Activated naive CD8-positive, alpha-beta T cell treated with anti-CD3 and anti-CD28 coated beads, Interleukin-2, amount 50 U/mL, for 16 hours (primary cell): ENCODE data around the gene VSTM4.

Experiments
- DNase-seq: peaks from one replicate; pipeline ENCODE4 v3.0.0-alpha.2; 2020; ENCODE audit warnings: low read depth, low spot score

VSTM4 gene

DNA sequence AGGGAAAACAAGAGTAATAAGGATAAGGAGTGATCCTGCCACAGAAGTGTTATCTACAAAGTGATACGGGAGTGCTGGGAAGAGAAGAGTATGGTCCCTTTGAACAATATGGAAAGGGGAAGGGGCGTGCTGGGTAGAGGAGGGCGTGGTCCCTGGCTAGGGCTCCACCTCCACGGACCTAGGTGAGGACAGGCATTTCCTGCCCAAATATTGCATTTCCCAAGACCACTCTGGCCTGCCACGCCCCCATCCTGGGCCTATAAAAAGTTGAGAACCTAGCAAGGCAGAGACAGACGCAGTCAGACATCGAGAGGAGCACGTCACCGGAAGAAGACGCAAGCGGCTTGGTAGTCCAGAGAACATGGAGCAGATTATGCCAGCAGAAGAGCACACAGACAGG is 22.8 kb downstream of the VSTM4 start:
- no peak for DNase-seq

DNA sequence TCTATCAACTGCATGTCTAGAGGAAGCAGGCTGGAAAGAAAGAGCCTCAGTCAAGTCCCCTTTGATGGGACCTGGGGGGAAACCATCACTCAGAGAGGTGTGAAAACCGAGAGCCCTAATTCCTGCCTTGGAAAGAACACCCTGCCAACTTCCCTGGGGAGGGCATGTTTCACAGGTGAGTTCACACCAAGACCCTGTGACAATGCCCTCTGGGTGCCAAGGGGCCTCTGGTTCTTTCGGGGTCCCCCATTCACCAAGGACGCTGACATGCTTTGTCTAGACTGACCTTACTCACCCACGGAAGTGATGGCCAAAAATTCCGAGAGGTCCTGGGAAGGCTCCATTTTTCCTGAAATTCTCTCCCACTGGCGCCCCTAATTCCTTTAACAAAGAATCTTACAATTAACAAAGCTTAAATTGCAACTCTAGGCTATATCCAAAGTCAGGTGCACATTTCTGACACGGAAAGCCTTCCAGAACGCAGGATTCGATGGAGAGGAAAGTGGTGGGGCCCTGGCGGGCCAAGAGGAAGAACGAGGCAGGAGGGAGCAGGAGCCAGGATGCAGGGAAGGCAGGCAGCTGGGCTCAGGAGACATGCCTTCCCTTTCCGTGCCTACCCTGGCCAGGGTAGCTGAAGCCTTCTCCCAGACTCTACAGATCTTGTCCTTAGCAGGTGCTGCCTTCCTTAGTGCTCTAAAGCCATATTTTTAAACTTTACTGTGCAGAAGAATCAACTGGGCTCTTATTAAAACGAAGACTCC is 23.7 kb downstream of the VSTM4 start:
- no peak for DNase-seq

DNA sequence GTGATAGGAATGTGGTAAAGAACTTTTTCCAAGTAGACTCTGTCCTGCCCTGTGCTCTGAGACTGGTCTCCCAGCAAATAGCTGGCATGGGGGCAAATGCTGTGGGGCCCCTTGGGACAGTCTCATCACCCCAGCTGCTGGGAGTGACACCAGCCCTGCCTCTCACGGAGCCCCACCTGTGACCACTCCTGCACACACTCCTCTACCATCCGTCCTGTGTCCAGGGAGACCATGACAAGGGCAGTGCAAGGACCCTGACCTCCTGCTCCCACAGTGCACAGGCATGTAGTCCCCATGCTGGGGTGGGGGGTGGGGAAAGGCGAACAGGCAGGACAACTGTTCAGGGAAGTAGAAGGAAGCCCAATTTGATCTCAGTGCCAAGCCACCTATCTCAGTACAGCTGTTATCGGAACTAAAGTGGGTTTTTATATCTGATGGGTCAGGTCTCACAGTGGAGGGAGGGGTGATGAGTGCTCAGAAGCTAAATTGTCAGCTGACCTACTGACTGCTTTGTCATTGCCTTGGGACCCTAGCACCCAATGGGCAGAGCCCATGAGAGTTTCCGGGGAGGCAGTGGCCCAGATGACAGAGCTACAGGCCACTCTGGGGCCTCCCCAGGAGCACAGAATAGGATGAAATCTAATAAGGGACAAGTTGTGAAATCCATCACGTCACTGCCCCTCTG is 24.5 kb downstream of the VSTM4 start:
- no peak for DNase-seq

DNA sequence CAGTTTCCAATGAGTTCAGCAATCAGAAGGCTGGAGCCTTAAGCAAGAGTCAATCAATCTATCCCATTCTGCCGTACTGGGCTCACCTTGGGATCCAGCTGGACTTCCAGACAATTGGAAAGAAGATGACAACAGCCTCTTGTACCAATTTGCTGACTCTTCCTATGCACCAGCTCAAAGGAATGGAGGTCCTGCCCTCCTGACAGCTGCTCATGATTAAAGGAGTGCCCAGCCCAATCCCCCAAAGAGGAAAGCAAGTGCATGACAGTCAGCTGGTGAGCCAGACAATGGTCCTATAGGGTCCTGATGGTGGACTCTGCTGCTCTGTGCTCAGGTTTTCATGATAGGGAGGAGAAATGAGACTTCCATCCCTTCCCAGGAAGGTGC is 25.1 kb downstream of the VSTM4 start:
- DNase-seq: no peak

DNA sequence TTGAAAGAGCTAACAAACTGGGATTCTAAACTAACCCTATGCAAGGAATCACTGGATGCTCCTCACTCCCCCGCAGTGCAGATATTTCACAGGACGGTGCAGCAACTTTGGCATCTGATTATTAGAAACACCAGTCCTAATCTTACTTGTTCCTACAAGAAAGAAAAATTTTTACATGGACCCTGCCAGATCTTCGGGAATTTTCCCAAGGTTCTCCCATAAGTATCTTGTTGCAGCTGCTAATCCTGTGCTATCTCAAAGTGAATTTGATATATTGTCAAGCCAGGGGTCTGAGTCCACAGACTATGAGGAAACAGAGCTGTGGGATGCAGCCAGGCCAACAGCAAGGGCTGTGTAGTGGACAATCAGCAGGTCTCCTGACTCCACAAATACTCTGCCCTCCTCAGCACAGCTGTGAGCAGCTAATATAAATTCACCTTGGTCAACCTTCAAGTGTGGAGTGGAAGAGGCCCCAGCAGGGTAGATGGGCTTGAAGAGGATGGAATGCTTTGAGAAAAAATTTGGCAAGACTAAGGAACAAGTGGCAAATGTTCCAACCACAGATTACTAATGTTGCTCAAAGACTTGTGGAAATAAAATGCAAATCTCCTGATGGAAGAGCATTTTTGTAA is 25.6 kb downstream of the VSTM4 start:
- no peak for DNase-seq

DNA sequence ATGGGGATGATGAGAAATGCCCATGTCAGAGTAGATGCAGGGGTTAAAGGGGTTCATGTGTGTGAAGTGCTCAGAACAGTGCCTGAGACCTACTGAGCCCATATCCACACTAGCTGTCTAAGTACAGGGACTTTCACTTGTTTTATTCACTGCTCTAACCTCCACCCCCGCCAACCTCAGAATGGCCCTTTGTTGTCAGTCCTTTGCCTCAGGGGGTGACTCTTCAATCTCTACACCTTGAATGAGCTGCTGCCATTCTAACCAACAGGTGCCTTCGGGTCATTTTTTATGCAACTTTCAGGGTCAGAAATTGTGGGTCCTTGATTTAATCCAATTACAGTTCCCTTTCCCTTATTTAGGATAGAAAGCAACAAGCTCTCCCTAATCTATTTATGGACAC is 26.2 kb downstream of the VSTM4 start:
- DNase-seq: no peak

DNA sequence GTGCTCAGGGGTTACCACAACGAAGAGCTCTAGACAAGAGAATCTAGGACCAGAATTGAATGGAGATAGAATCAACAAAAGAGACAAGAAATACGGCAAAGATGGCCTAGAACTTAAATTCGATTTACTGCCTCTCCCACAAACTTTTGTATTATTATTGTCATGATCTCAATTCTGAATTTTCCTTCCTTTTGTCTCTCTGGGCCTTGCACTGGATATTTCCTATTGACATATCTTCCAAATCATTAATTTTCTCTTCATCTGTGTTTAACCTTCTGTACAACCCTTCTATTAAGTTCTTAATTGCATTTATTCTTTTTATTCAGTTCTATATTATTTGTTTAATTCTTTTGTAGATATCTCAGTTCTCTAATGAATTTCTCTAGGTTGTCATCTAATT is 28.4 kb downstream of the VSTM4 start:
- DNase-seq: no peak

DNA sequence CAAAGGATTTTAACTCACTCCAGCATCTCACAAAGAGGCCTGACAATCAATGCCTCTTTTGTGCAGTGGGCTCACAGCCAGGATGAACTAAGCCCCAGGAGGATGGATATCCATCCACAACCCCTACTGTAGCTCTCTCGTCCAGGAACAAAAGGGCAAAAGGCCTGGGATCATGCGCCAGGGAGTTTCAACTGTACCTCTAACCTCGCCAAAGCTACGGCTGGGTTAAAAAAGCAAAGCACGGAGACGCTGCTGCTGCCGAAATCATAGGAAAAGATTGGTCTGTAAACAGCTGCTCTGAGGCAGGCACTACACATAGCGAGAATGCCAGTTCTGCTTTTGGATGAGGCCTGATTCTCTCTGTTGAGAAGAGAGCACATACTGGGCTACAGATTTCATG is 32.1 kb downstream of the VSTM4 start:
- no peak for DNase-seq

DNA sequence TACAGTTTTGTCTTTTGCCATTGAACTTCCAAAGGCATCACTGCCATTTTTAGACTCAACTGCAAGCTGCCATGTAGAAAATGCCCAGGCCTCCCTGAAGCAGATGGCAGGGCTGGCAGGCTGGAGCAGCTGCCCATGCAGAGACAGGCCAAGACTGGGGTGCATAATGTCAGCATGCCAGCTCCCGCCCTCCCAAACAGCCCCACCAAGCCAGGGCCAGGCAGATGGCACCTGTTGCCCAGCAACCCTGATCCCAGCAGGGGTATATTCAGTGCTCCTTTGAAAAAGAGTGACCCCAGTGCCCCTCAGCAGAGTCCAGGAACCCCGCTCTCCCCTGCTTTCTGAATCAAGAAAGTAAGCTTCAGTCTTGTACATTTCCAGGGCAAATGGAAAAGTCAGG is 32.6 kb downstream of the VSTM4 start:
- no peak for DNase-seq

DNA sequence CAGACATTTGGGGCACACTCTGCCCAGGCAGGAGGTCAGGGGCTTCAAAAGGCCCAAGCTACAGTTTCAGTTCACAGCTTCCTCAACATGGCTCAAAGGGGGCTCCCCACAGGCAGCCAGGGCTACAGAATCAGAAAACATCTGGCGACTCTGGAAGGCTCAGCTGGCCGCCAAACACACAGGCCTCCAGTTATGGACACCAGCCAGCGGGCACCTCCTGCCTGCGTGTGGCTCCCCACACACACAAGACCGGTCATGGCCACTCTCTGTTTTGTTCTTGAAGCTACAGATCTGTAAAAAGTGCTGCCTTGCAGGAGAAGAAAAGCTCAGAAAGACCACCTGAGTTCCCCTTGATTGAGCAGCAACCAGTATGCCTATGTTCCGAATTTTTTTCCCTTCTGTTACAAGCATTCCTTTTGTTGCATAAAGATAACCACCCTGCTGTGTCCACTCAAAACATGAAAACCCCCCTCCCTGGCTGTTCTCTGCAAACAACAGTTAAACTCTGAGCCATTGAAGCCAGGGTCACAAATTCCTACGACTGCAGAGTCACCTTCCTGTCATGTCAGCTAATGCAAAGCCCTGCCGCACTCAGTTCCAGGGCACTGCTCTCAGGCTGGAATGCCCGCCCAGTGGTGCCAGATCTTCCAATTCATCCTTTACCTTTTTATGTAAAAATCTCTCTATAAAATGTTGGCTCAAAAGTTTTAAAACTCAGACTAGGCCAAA is 33.6 kb downstream of the VSTM4 start:
- no peak for DNase-seq

DNA sequence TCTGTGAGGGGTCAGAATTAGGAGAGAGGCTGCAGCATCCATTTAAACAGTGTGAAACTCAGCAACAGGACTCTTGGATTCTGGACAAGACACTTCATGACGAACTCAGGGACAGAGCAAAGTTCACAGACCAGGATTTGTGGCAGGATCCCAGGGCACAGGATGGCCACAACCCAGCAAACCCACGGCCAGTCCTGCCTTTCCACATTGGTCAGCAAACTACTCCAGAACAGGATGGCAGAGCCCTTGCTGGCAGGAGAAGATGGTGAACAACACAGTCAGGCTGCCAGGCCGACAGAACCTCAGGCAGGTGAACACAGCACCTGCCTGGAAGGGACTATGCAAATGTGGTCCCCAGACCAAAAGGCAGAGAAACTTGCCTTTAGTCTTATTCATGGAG is 34.4 kb downstream of the VSTM4 start:
- no peak for DNase-seq

DNA sequence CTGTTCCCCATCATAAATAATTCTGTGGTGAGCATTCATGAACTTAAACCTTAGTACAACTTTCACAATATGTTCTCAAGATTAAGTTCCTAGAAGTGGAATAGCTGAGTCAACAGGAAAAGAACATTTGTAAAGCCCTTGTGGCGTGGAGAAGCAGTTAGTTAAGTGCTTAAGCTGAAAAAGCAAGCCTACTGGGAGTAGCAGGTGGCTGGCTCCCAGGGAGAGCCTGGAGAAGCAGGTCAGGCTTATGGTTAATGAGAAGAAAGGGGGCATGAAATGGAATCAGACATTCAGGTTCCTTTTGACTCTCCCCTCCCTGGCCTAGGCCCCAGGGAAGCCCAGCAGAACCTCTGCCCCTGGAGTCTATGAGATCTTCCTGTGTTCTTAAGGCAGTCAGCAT is 35.3 kb downstream of the VSTM4 start:
- no peak for DNase-seq

DNA sequence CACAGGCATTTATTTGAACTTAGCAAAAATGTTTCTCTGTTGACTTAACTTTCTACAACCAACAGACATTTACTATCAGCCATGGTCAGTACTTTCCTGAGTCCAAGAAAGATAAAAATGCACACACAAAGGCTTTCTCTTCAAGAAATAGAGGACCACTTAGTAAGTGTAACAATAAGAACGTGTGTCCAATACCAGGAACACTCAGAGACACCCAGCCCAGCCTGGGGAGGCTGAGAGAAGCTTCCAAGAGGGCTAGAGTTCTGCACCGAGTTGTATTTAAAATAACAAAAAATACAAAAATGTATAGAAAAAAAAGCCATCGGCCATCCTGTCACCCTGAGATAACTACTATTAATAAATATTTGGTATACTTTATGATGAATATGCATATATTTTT is 35.8 kb downstream of the VSTM4 start:
- no peak for DNase-seq

DNA sequence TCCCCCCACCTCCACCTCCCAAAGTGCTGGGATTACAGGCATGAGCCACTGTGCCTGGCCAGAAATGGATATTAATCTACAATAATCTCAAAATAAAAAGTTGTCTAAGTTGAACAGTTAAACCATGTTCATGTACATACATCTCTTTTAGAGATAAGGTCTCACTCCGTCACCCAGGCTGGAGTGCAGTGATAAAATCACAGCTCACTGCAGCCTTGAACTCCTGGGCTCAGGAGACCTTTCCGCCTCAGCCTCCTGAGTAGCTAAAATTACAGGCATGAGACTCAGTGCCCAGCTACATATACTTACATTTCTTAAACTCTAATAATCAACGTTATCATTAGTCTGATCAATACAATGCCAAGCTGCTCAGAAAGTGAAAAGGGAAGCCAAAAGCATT is 36.2 kb downstream of the VSTM4 start:
- DNase-seq: no peak

DNA sequence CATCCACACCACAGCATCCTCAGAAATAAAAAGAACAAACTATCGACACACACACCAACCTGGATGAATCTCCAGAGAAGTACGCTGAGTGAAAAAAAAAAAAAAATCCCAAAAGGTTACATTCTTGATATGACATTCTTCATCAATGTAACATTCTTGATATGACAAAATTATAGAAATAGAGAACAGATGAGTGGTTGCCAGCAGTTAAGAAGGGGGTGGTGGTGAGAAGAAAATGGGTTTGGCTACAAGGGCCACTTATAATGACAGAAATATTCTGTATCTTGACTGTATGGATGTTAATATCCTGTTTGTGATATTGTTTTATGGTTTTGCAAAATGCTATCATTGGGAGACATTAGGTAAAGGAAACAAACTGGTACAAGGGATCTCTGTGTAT is 36.9 kb downstream of the VSTM4 start:
- DNase-seq: no peak

DNA sequence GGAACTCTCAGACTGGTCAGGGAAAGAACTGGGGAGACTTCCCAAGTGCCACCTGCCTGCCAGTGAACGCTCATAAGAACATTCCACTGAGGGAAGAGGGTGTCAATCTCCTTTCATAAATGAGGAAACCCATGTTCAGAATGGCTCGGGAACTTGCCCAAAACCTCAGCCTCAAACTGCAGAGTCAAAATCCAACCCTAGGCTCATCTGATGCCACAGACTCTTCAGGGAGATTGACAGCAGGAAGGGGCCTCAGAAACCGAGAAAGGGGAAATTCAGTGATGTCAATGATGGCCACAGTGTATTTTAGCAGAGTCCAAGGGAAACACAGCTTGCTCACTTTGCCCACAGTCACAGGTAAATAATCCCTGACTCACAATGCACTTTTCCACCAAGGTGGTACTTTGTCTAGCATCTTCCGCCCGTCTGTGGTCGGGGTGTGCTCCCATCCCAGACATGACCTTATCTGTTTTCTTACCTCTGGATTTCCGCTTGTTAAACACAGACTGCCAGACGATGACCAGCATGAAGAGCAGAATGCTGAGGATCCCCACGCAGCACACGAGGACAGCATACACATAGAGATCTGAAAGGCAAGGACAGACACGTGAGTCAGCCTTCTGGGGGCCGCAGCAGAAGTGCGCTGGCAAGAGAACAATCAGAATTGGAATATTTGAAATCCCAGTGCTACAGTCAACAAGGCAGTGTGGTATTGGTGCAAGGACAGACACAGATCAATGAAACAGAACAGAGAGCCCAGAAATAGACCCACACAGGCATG is 38.4 kb downstream of the VSTM4 start:
- DNase-seq: no peak

DNA sequence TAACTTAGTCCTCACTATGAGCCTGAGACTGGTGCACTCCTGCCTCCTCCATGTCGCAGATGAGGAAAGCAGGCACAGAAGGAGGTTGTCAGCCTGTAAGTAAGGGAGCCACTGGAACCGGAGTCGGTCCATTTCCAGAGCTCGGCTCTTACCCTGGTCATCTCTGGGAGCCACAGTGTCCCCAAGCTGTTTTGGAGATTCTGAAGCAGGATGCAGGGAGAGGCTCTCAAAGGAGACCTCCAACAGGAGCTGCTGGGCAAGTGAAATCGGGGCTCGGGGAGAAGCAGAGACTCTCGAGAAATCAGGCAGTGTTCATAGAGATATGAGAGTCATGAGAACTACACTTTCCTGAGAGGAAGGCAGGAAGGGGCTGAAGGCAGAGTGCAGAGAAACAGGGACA is 39.0 kb downstream of the VSTM4 start:
- no peak for DNase-seq

DNA sequence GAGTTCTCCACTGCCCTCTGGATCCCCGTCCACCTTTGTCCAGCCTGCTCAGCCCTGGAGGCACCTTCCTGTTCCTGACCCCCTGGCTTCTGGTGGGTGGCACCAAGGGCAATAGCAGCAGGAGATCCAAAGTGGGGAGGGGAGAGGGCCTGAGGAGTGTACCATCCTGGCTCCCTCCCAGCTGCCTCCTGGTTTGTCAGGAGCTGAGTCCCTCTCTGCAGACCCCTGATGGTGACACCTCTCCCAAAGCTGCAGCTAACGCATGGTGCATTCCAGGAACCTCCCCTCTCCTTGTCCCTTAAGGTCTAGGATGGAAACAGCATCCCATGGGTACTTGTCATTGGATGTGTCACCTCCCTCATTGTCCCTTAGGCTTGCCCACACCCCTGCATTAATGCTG is 39.6 kb downstream of the VSTM4 start:
- no peak for DNase-seq

DNA sequence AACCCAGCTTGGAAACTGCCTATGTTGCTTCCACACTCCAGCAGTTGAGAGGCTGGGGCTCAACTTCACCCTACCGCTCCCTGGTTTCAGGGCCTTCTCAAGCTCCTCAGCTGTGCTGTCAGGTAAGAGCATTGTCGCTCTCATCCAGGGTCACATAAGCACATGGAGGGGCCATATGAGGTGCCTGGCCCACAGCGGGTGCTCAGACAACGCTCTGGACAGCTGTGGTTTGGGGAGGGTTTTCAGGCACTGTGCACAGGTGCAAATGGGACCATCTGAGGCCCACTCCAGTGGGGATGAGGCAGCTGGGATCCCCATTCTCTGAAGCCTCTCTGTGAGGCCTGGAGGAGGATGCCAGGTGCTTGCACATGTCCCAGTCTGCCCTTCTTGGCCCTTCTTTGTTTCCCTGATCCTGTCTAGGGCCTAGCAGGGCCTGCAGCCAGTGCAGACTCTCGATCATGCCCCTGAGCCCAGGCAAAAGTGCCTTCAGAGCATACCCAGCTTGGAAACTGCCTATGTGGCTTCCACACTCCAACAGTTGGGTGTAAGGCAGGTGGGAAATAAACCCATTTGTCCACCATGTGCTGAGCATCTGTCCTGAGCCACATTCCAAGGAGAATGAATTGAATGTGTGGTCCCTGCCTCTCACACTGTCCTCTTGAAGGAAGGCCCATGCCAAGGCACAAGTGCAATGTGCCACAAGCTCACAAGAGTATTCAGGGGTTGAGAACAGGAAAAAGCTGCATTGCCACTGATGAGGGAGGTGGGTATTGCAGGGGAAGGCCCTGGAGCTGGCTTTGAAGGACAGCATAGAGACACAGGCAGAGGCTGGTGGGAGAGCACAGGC is 40.3 kb downstream of the VSTM4 start:
- no peak for DNase-seq

DNA sequence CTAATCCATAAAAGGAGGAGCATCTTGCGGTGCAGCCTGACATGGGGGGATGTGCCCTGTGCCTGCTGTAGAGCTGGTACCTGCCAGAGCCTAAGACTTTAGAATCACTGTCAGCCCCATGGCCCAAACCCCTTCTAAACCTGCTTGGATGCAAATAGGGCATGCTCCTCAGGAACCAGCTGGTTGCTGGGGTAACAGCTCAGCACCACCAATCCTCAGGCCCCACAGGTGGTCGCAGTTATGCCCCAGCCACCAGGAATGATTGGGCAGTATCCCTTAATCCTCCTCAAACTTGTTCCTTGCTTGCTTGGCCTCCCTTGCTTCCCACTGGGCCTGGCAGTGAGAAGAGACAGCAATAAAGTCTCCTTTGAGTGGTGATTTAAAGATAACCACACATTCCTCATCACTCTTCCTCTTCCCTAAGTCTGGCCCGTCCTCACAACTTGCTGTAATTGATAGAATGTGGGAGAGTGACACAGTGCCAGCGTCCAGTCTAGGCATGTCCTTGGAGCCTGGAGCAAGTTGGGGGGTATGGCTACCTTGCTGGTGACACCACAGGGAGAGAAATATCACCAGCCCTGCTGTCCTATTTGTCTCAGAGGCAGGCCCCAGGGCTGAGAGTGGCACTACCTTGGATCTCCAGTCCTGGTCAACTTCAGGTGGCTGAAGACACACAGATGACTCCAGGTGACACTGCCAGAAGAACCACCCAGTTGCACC is 43.0 kb downstream of the VSTM4 start:
- no peak for DNase-seq
